Astrocyte (in vitro differentiated cells and primary cell): ENCODE results near the gene DARS1. TPM values are rescaled to one million over a fixed set of nuclear protein-coding genes. Genes with fewer than 3 reads are reported as not detected.
A peak's percentile ranks its signal among the peaks of the same experiment; 100 is the strongest.

Experiments used
- DNase-seq: peaks from one replicate; pipeline ENCODE4 v3.0.0-alpha.2; 2010; ENCODE audit warnings: low read depth
- FAIRE-seq: peaks from 2 replicates; lab custom pipeline; 2011; peaks lifted over from hg19 to GRCh38; lab: Jason Lieb, UNC
- H2AFZ ChIP-seq: 2 replicates; pipeline ENCODE4 v1.6.0; 2012; ENCODE audit warnings: low read depth, low read length, inconsistent platforms
- H3K27ac ChIP-seq: 2 replicates; pipeline ENCODE4 v1.5.1; 2011; ENCODE audit warnings: low read depth, low read length, inconsistent platforms
- H3K27me3 ChIP-seq: 2 replicates; pipeline ENCODE4 v1.6.0; 2011; ENCODE audit warnings: low read length, inconsistent platforms; ENCODE audit not compliant: insufficient read depth
- H3K36me3 ChIP-seq: 2 replicates; pipeline ENCODE4 v1.5.1; 2011; ENCODE audit warnings: low read length, inconsistent platforms; ENCODE audit not compliant: insufficient read depth
- H3K4me1 ChIP-seq: 2 replicates; pipeline ENCODE4 v1.5.1; 2011; ENCODE audit warnings: low read length, inconsistent platforms; ENCODE audit not compliant: insufficient read depth
- H3K4me2 ChIP-seq: 2 replicates; pipeline ENCODE4 v1.6.0; 2012; ENCODE audit warnings: low read length, inconsistent platforms
- H3K4me3 ChIP-seq: 2 replicates; pipeline ENCODE4 v1.5.1; 2011; ENCODE audit warnings: low read depth, mild to moderate bottlenecking, low read length, inconsistent platforms; ENCODE audit not compliant: insufficient read depth
- H3K79me2 ChIP-seq: 2 replicates; pipeline ENCODE4 v1.6.0; 2012; ENCODE audit warnings: mild to moderate bottlenecking, low read length, inconsistent platforms; ENCODE audit not compliant: insufficient read depth
- H3K9ac ChIP-seq: 2 replicates; pipeline ENCODE4 v1.6.0; 2012; ENCODE audit warnings: mild to moderate bottlenecking, low read length, inconsistent platforms
- H3K9me3 ChIP-seq: 2 replicates; pipeline ENCODE4 v1.5.1; 2012; ENCODE audit warnings: low read depth, mild to moderate bottlenecking, low read length, inconsistent platforms; ENCODE audit not compliant: insufficient read depth
- H4K20me1 ChIP-seq: 2 replicates; pipeline ENCODE4 v1.6.0; 2012; ENCODE audit warnings: low read length, inconsistent platforms; ENCODE audit not compliant: insufficient read depth
- H3K27ac Mint-ChIP-seq: one replicate; pipeline ENCODE4 v1.8.0; 2021; ENCODE audit warnings: mild to moderate bottlenecking, mixed read lengths; ENCODE audit not compliant: unreplicated experiment
- H3K27me3 Mint-ChIP-seq: one replicate; pipeline ENCODE4 v1.8.0; 2021; ENCODE audit warnings: low read depth, mixed read lengths; ENCODE audit not compliant: unreplicated experiment
- H3K36me3 Mint-ChIP-seq: one replicate; pipeline ENCODE4 v1.8.0; 2021; ENCODE audit warnings: low read depth, mixed read lengths; ENCODE audit not compliant: unreplicated experiment
- H3K4me1 Mint-ChIP-seq: one replicate; pipeline ENCODE4 v1.8.0; 2021; ENCODE audit warnings: low read depth, mixed read lengths; ENCODE audit not compliant: unreplicated experiment
- H3K4me3 Mint-ChIP-seq: one replicate; pipeline ENCODE4 v1.8.0; 2021; ENCODE audit warnings: mild to moderate bottlenecking, moderate library complexity, mixed read lengths; ENCODE audit not compliant: unreplicated experiment
- H3K9me3 Mint-ChIP-seq: one replicate; pipeline ENCODE4 v1.8.0; 2021; ENCODE audit warnings: mild to moderate bottlenecking, mixed read lengths; ENCODE audit not compliant: unreplicated experiment
- CTCF ChIP-seq: IDR thresholded peaks from 2 replicates; pipeline ENCODE4 v1.5.1; 2011; ENCODE audit warnings: low read depth, mild to moderate bottlenecking, inconsistent platforms, low read length, moderate library complexity; ENCODE audit not compliant: insufficient read depth
- EZH2 ChIP-seq: IDR thresholded peaks from 2 replicates; pipeline ENCODE4 v1.6.1; 2012; ENCODE audit warnings: mild to moderate bottlenecking, low read length, inconsistent platforms; ENCODE audit not compliant: insufficient read depth
- total RNA-seq: library from RNA; stranded (reverse); gene quantifications from 2 replicates; pipeline ENCODE4 v1.2.1, GENCODE V29; 2021

DARS1 gene
- total RNA-seq, 1 donor from 2014 or later: 37.9 TPM

- H3K4me3 ChIP-seq: no peak overlapping the region
- H3K4me1 ChIP-seq: peaks cover 5% of the 10 kb centered on the region
- FAIRE-seq (peak; percentile 9), DNase-seq (peak; percentile 12)
- no peaks in the 10 kb centered on the region for H3K9me3 ChIP-seq
- peaks cover 6% of the 10 kb centered on the region for H4K20me1 ChIP-seq
- TF ChIP-seq EZH2: no peak
- TF ChIP-seq CTCF: no peak
- H3K27me3 Mint-ChIP-seq: no peaks in the 10 kb centered on the region
- no peak overlapping the region for H3K27ac ChIP-seq
- H3K4me2 ChIP-seq: no peak overlapping the region
- no peaks in the 10 kb centered on the region for H3K27me3 ChIP-seq
- H3K27ac Mint-ChIP-seq: peak overlapping the region; percentile 58
- peaks cover under 1% of the 10 kb centered on the region for H3K36me3 Mint-ChIP-seq
- H3K4me1 Mint-ChIP-seq: peaks cover 25% of the 10 kb centered on the region
- H2AFZ ChIP-seq: no peak overlapping the region
- H3K36me3 ChIP-seq: peaks cover 7% of the 10 kb centered on the region
- no peak overlapping the region for H3K4me3 Mint-ChIP-seq
- H3K79me2 ChIP-seq: peaks cover 17% of the 10 kb centered on the region
- H3K9me3 Mint-ChIP-seq: no peaks in the 10 kb centered on the region
- no peak overlapping the region for H3K9ac ChIP-seq
Observed at GRCh38 chr2:135962366-135963123, 22.9 kb downstream of the DARS1 start.

GRCh38 chr2:135960656-135961551, 24.5 kb downstream of the DARS1 start:
- FAIRE-seq: no peak
- peaks cover 25% of the 10 kb centered on the region for H3K4me1 Mint-ChIP-seq
- Histone ChIP-seq H3K79me2 (peaks cover 22% of the 10 kb centered on the region), H4K20me1 (peaks cover 11% of the 10 kb centered on the region), H3K4me2 (peak overlapping the region; percentile 23), H3K27me3 (no peaks in the 10 kb centered on the region), H2AFZ (no peak overlapping the region), H3K36me3 (peaks cover 7% of the 10 kb centered on the region), H3K9ac (no peak overlapping the region), H3K9me3 (no peaks in the 10 kb centered on the region), H3K4me3 (no peak overlapping the region), H3K27ac (peak overlapping the region; percentile 22), H3K4me1 (peaks cover 5% of the 10 kb centered on the region)
- no peaks in the 10 kb centered on the region for H3K27me3 Mint-ChIP-seq
- peak overlapping the region; percentile 59 for H3K27ac Mint-ChIP-seq
- no peak overlapping the region for H3K4me3 Mint-ChIP-seq
- peaks cover 2% of the 10 kb centered on the region for H3K9me3 Mint-ChIP-seq
- TF ChIP-seq CTCF: no peak
- TF ChIP-seq EZH2: no peak
- H3K36me3 Mint-ChIP-seq: no peaks in the 10 kb centered on the region
- DNase-seq: peak; percentile 80
